Naive thymus-derived CD4-positive, alpha-beta T cell (primary cell): ENCODE data around the gene CERS2. TPM values are rescaled to one million over a fixed set of nuclear protein-coding genes. Genes with fewer than 3 reads are reported as not detected.

Experiments used
- ATAC-seq: fragments of 150-1000 bp; cut with Tn5 transposase; 2 replicates; pipeline ENCODE4 v1.10.0; 2021; ENCODE audit warnings: mild to moderate bottlenecking, moderate library complexity
- CTCF ChIA-PET: fragments of 350-600 bp; sonication (Branson Sonifier 250); formaldehyde crosslinking; loops from one replicate; lab custom pipeline; 2021; ENCODE audit warnings: antibody characterized with exemption; lab: Charles Lee
- POLR2A ChIA-PET: fragments of 350-600 bp; sonication (Branson Sonifier 250); formaldehyde crosslinking; loops from one replicate; lab custom pipeline; 2021; ENCODE audit warnings: antibody characterized with exemption, inconsistent platforms; lab: Charles Lee
- DNase-seq, 9 donors: peaks; one replicate each; pipeline versions ENCODE4 v3.0.0 to v3.0.0-alpha.2; 2020 to 2022; ENCODE audit warnings: mixed read lengths in 1 of 9
- H3K27ac ChIP-seq: one replicate; pipeline ENCODE4 v1.7.0; 2013; ENCODE audit warnings: mild to moderate bottlenecking, low read depth, low read length, moderate library complexity
- H3K27me3 ChIP-seq, 2 donors: one replicate each; pipeline ENCODE4 v1.7.0; 2013; ENCODE audit warnings: low read length in 2 of 2, mild to moderate bottlenecking in 2 of 2, moderate library complexity in 2 of 2; ENCODE audit not compliant: control insufficient read depth in 2 of 2, insufficient read depth in 2 of 2
- H3K36me3 ChIP-seq, 3 experiments: 1 replicate in 2 of 3; 2 replicates in 1 of 3; pipeline ENCODE4 v1.7.0; 2013; ENCODE audit warnings: low read length in 3 of 3, mild to moderate bottlenecking in 3 of 3, moderate library complexity in 1 of 3; ENCODE audit not compliant: insufficient read depth in 3 of 3, control insufficient read depth in 2 of 3
- H3K4me1 ChIP-seq, 2 donors: one replicate each; pipeline ENCODE4 v1.7.0; 2013; ENCODE audit warnings: low read length in 2 of 2, mild to moderate bottlenecking in 2 of 2, moderate library complexity in 1 of 2; ENCODE audit not compliant: control insufficient read depth in 2 of 2, insufficient read depth in 2 of 2
- H3K4me3 ChIP-seq: 2 replicates; pipeline ENCODE4 v1.7.0; 2013; ENCODE audit warnings: mild to moderate bottlenecking, low read length
- H3K9me3 ChIP-seq, 3 experiments: 1 replicate in 2 of 3; 2 replicates in 1 of 3; pipeline ENCODE4 v1.7.0; 2013; ENCODE audit warnings: low read length in 3 of 3; ENCODE audit not compliant: control insufficient read depth in 2 of 3
- H3K27ac Mint-ChIP-seq, 9 donors: one replicate each; pipeline ENCODE4 v1.8.0; 2020 to 2022; ENCODE audit warnings: mixed read lengths in 9 of 9, mild to moderate bottlenecking in 8 of 9, moderate library complexity in 5 of 9, inconsistent platforms in 2 of 9
- H3K27me3 Mint-ChIP-seq, 5 donors: one replicate each; pipeline ENCODE4 v1.8.0; 2021 to 2022; ENCODE audit warnings: mixed read lengths in 5 of 5, mild to moderate bottlenecking in 1 of 5
- H3K36me3 Mint-ChIP-seq, 5 donors: one replicate each; pipeline ENCODE4 v1.8.0; 2020 to 2022; ENCODE audit warnings: mixed read lengths in 5 of 5, mild to moderate bottlenecking in 3 of 5, inconsistent platforms in 1 of 5
- H3K4me1 Mint-ChIP-seq, 7 donors: one replicate each; pipeline ENCODE4 v1.8.0; 2020 to 2022; ENCODE audit warnings: mixed read lengths in 7 of 7, mild to moderate bottlenecking in 3 of 7, inconsistent platforms in 1 of 7
- H3K4me3 Mint-ChIP-seq, 10 donors: one replicate each; pipeline ENCODE4 v1.8.0; 2020 to 2022; ENCODE audit warnings: mild to moderate bottlenecking in 10 of 10, mixed read lengths in 10 of 10, moderate library complexity in 6 of 10, inconsistent platforms in 2 of 10
- H3K9me3 Mint-ChIP-seq, 11 donors: one replicate each; pipeline ENCODE4 v1.8.0; 2020 to 2022; ENCODE audit warnings: mixed read lengths in 11 of 11, mild to moderate bottlenecking in 4 of 11, inconsistent platforms in 1 of 11, moderate library complexity in 1 of 11
- intact Hi-C, 2 donors: fragments of 100-400 bp; cut with micrococcal nuclease; formaldehyde crosslinking; loops; one replicate each; pipeline ENCODE4 v1.15.1; 2023
- polyA plus RNA-seq, 2 donors: library from polyadenylated mRNA; unstranded; fragments of 300-500 nt; fragmentation: Illumina TruSeq; gene quantifications; one replicate each; pipeline ENCODE4 v1.2.3, GENCODE V29; 2021
- total RNA-seq, 6 experiments: library from RNA in 5 of 6; stranded (reverse) in 5 of 6; gene quantifications; 1 replicate in 5 of 6; 2 replicates in 1 of 6; pipeline ENCODE4 v1.2.3 and lab custom pipeline; 2021 to 2026

The CERS2 gene
- total and polyA plus RNA-seq, 7 experiments from 2014 or later, result 101 to 179 (median 136) TPM

DNA sequence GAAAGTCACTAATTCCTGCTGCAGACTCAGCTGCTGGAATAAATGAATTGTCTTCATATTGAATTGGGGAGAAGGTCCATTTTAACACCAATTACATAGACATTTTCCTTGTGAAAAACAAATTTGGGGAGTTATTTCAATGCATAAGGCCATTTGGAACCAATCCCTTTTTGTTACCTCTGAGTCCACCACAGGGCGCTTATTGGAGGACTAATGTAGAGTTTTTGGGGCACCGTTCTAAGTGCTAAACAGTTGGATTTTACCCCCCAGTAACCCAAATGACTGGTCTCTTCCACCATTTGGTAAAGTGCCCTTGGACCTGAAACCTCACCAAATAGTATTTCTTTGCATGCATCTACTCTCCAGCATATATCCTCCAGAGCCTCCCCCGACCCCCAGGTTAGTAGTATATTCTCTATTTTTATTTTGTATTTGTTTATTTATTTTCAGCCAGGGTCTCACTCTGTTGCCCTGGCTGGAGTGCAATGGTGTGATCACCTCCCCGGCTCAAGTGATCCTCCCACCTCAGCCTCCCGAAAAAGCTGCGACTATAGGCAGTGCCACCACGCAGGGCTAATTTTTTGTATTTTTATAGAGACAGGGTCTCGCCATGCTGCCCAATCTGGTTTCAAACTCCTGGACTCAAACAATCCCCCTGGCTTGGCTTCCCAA is 35.2 kb upstream of the CERS2 start:
- no peaks in the 10 kb centered on the region for H3K27me3 Mint-ChIP-seq
- peak overlapping the region; percentile 96 for H3K27ac ChIP-seq

DNA sequence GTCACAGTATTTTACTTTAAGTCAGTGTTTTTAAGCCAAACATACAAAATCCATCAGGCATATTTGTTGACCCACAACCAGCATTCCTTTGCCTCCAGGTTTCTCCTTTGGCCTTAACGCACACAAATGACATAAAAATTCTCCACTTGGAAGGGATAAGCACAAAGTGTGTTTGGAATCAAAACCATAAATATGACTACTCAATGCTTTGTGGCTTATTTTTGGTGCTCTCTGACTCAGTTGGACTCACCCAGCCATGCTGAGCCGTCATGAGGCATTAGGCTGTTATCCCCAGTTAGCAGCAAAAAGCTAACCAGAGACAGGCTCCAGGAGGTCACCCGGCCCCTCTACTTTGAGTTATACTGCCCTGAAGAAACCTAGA is 34.6 kb upstream of the CERS2 start:
- ChIA-PET CTCF (interaction anchor here (0.7 kb wide), 1 partner anchor 48 kb away, joined by 3 read pairs; no protein-coding TSS in a partner anchor), POLR2A (interaction anchor here (0.7 to 3.2 kb wide), 4 partner anchors 33 to 380 kb away, joined by 3 to 12 read pairs (median 4); partner anchors contain the start of genes ENSA and TNFAIP8L2)
- Mint-ChIP-seq H3K27ac (peak overlapping the region; percentile 92 to 99 (median 97)), H3K4me1 (peaks cover 52 to 85% (median 71%) of the 10 kb centered on the region in 7 donors), H3K9me3 (no peaks in the 10 kb centered on the region), H3K4me3 (peak overlapping the region; percentile 91 to 100 (median 97)), H3K36me3 (peaks cover 0 to 12% (median 0%) of the 10 kb centered on the region in 5 donors), H3K27me3 (no peaks in the 10 kb centered on the region)
- ATAC-seq, result no peak
- Histone ChIP-seq H3K4me3 (peak overlapping the region; percentile 88), H3K4me1 (peaks cover 32 to 43% of the 10 kb centered on the region in 2 donors), H3K9me3 (no peaks in the 10 kb centered on the region), H3K27me3 (no peaks in the 10 kb centered on the region), H3K27ac (peak overlapping the region; percentile 96), H3K36me3 (peaks cover 0 to 8% (median 0%) of the 10 kb centered on the region in 3 experiments)
- intact Hi-C loops, result loop anchor here in 1 of 2 donors (5.0 to 10.0 kb wide), 5 partner anchors 148 to 742 kb away; partner anchors contain the start of genes APH1A, PSMD4 and TNFAIP8L2
- no peak for DNase-seq

More for the DNA sequence above, 35.2 kb upstream of the CERS2 start:
- no peaks in the 10 kb centered on the region for H3K27me3 ChIP-seq
- H3K4me3 ChIP-seq, result peak overlapping the region; percentile 88
- H3K36me3 ChIP-seq, result peaks cover 0 to 8% (median 0%) of the 10 kb centered on the region in 3 experiments
- H3K4me3 Mint-ChIP-seq, result peak overlapping the region; percentile 91 to 100 (median 97)
- intact Hi-C loops, result loop anchor here in 1 of 2 donors (5.0 to 10.0 kb wide), 5 partner anchors 147 to 743 kb away; partner anchors contain the start of genes APH1A, PSMD4 and TNFAIP8L2
- no peaks in the 10 kb centered on the region for H3K9me3 Mint-ChIP-seq
- POLR2A ChIA-PET, result interaction anchor here (0.7 to 3.2 kb wide), 6 partner anchors 10 to 381 kb away, joined by 3 to 12 read pairs (median 4); partner anchors contain the start of genes ENSA and TNFAIP8L2
- peaks cover 0 to 12% (median 0%) of the 10 kb centered on the region in 5 donors for H3K36me3 Mint-ChIP-seq
- no peaks in the 10 kb centered on the region for H3K9me3 ChIP-seq
- H3K4me1 Mint-ChIP-seq, result peaks cover 51 to 87% (median 71%) of the 10 kb centered on the region in 7 donors
- ATAC-seq (no peak), DNase-seq (no peak)
- peaks cover 32 to 42% of the 10 kb centered on the region in 2 donors for H3K4me1 ChIP-seq
- H3K27ac Mint-ChIP-seq, result peak overlapping the region in 8 of 9 donors; percentile 92 to 99 (median 98)
- CTCF ChIA-PET, result interaction anchor here (0.7 kb wide), 1 partner anchor 48 kb away, joined by 3 read pairs; no protein-coding TSS in a partner anchor

DNA sequence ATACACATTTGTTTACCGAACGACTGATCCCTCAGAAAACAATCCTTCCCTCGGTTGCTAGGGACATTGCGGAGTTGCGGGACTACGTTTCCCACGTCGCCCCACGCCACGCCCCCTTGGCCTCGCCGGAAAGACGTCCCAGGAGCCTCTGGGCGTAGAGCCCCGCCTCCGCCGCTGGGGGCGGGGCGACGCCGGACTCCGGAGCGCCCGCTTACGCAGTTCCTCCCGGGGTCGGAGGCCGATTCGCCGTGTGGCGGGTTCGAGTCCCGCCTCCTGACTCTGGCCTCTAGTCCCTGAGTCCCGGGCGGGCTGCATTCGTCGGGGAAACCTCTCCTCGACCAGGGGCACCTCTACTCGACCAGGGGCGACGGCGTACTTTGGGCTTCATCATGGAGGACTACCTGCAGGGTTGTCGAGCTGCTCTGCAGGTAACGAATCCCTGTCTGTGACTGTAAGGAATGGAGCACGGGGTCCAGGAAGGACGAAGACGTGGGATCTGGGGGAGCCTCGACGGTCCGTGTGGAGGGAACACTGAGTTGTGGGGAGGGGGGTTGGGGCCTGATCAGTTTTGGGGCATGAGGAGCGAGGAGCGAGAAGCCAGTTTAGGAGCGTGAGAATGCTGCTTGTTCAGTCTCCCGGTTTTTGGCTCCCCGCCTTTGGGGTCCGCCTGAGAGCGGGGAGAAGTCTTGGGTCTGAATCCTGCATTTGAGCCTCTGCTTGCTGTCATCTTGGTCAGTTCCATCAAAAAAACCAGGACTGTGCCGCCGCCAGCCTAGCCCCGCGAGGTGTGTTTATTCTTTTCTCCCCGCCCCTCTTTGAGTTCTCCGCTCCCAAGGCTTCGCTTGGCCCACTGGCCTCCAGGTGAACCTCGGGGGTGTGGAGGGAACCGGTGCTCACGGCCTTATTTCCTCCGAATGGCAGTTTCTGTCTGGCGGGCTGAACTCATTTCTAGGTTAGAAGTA is 33.9 kb upstream of the CERS2 start, which contains the start of gene PRUNE1:
PRUNE1 (plus strand) TSS at position 206 of the 962 bp plus-strand sequence; CDS start at position 390, 184 bp downstream.
- H3K4me3 Mint-ChIP-seq, result peak within 1 kb of the TSS; percentile 91 to 100 (median 97)
- POLR2A ChIA-PET, result interaction anchor here (0.5 to 3.2 kb wide), 8 partner anchors 26 to 867 kb away, joined by 3 to 12 read pairs (median 3); partner anchors contain the start of gene TNFAIP8L2
- H3K27ac Mint-ChIP-seq, result peak within 1 kb of the TSS; percentile 92 to 99 (median 97)
- Histone ChIP-seq H3K36me3 (peaks cover 0 to 7% (median 0%) of the 10 kb centered on the region in 3 experiments), H3K4me1 (peaks cover 32 to 45% of the 10 kb centered on the region in 2 donors), H3K27ac (peak within 1 kb of the TSS; percentile 96), H3K27me3 (no peaks in the 10 kb centered on the region), H3K4me3 (peak within 1 kb of the TSS; percentile 88), H3K9me3 (no peaks in the 10 kb centered on the region)
- CTCF ChIA-PET, result interaction anchor here (0.7 to 1.0 kb wide), 2 partner anchors 16 to 49 kb away, joined by 3 read pairs; no protein-coding TSS in a partner anchor
- H3K9me3 Mint-ChIP-seq, result no peaks in the 10 kb centered on the region
- intact Hi-C loops, result loop anchor here (1.0 to 10.0 kb wide), 14 partner anchors 16 to 741 kb away; partner anchors contain the start of genes SETDB1 (in 2 of the 2), APH1A (in 1 of the 2), ARNT (in 1 of the 2) and CDC42SE1 (in 1 of the 2)
- DNase-seq (peak; percentile 87 to 98 (median 92)), ATAC-seq (peak; percentile 96)
- peaks cover 0 to 12% (median 0%) of the 10 kb centered on the region in 5 donors for H3K36me3 Mint-ChIP-seq
- H3K4me1 Mint-ChIP-seq, result peaks cover 48 to 86% (median 71%) of the 10 kb centered on the region in 7 donors
- H3K27me3 Mint-ChIP-seq, result no peaks in the 10 kb centered on the region

- ATAC-seq (no peak), DNase-seq (no peak)
- Histone ChIP-seq H3K27ac (peak overlapping the region; percentile 96), H3K36me3 (peaks cover 0 to under 1% (median 0%) of the 10 kb centered on the region in 3 experiments), H3K27me3 (no peaks in the 10 kb centered on the region), H3K4me1 (peaks cover 36 to 47% of the 10 kb centered on the region in 2 donors), H3K4me3 (peak overlapping the region; percentile 88), H3K9me3 (no peaks in the 10 kb centered on the region)
- CTCF ChIA-PET, result interaction anchor here (0.6 to 3.5 kb wide), 4 partner anchors 13 to 148 kb away, joined by 3 to 30 read pairs (median 16); no protein-coding TSS in a partner anchor
- Mint-ChIP-seq H3K4me3 (peak overlapping the region; percentile 91 to 100 (median 97)), H3K36me3 (peaks cover 0 to 12% (median 0%) of the 10 kb centered on the region in 5 donors), H3K4me1 (peaks cover 43 to 84% (median 73%) of the 10 kb centered on the region in 7 donors), H3K9me3 (no peaks in the 10 kb centered on the region), H3K27me3 (no peaks in the 10 kb centered on the region), H3K27ac (peak overlapping the region; percentile 92 to 99 (median 97))
- intact Hi-C loops, result loop anchor here (1.0 to 10.0 kb wide), 14 partner anchors 16 to 741 kb away; partner anchors contain the start of genes SETDB1 (in 2 of the 2), APH1A (in 1 of the 2), ARNT (in 1 of the 2) and CDC42SE1 (in 1 of the 2)
- POLR2A ChIA-PET, result interaction anchor here (0.7 to 3.6 kb wide), 5 partner anchors 25 to 149 kb away, joined by 3 to 40 read pairs (median 11); partner anchors contain the start of genes CDC42SE1, CERS2, MLLT11 and TNFAIP8L2
Measured at GRCh38 chr1:151007853-151008243, 33.2 kb upstream of the CERS2 start.

- ChIA-PET CTCF (interaction anchor here (0.6 to 3.5 kb wide), 12 partner anchors 12 to 241 kb away, joined by 3 to 30 read pairs (median 4); partner anchors contain the start of genes ANXA9, CERS2 and CTSS), POLR2A (interaction anchor here (0.5 to 4.5 kb wide), 19 partner anchors 9 to 1119 kb away, joined by 3 to 40 read pairs (median 6); partner anchors contain the start of genes ANXA9, C1orf56, CDC42SE1 and CERS2)
- Mint-ChIP-seq H3K4me1 (peaks cover 51 to 87% (median 83%) of the 10 kb centered on the region in 7 donors), H3K27me3 (no peaks in the 10 kb centered on the region), H3K4me3 (peak within 1 kb of the TSS; percentile 91 to 100 (median 97)), H3K27ac (peak within 1 kb of the TSS; percentile 92 to 99 (median 97)), H3K9me3 (no peaks in the 10 kb centered on the region), H3K36me3 (peaks cover 5 to 19% (median 6%) of the 10 kb centered on the region in 5 donors)
- DNase-seq (peak in 5 of 9 donors; percentile 20 to 36 (median 33)), ATAC-seq (peak; percentile 23)
- Histone ChIP-seq H3K27ac (peak within 1 kb of the TSS; percentile 96), H3K9me3 (no peaks in the 10 kb centered on the region), H3K4me3 (peak within 1 kb of the TSS; percentile 88), H3K36me3 (peaks cover 0 to 8% (median under 1%) of the 10 kb centered on the region in 3 experiments), H3K27me3 (no peaks in the 10 kb centered on the region), H3K4me1 (peaks cover 39 to 55% of the 10 kb centered on the region in 2 donors)
- intact Hi-C loops, result loop anchor here (1.0 to 10.0 kb wide), 7 partner anchors 27 to 739 kb away; partner anchors contain the start of genes APH1A (in 1 of the 2), CERS2 (in 1 of the 2), PSMD4 (in 1 of the 2) and TNFAIP8L2 (in 1 of the 2)
Measured at GRCh38 chr1:151006327-151007052, 31.9 kb upstream of the CERS2 start, which contains the start of gene MINDY1. TSS of gene MINDY1 (minus strand) at chr1:151006902. CDS start at chr1:151002617, 4,285 bp downstream.
